Tibial nerve (tissue), 4 donors: ENCODE measurements around the gene KIF12. TPM values are rescaled to one million over a fixed set of nuclear protein-coding genes. Genes with fewer than 3 reads are reported as not detected.
A peak's percentile ranks its signal among the peaks of the same experiment; 100 is the strongest.

ENCODE experiments used
- DNase-seq, 2 donors: peaks; one replicate each; pipeline ENCODE4 v3.0.0-alpha.2; 2019; ENCODE audit warnings: low spot score in 2 of 2
- H3K27ac ChIP-seq, 4 donors: fragments of 200-600 bp; sonication (generic) in 3 of 4; one replicate each; pipeline ENCODE4 v1.5.1; 2017 to 2019; ENCODE audit warnings: mild to moderate bottlenecking in 1 of 4
- H3K27me3 ChIP-seq, 2 donors: fragments of 200-600 bp; sonication (generic) in 1 of 2; one replicate each; pipeline versions ENCODE4 v1.5.1 to v1.6.0; 2017 to 2019
- H3K36me3 ChIP-seq, 3 donors: fragments of 200-600 bp; sonication (generic); one replicate each; pipeline ENCODE4 v1.5.1; 2018 to 2019
- H3K4me1 ChIP-seq, 4 donors: fragments of 200-600 bp; sonication (generic) in 3 of 4; one replicate each; pipeline ENCODE4 v1.5.1; 2017 to 2019
- H3K4me3 ChIP-seq, 4 donors: fragments of 200-600 bp; sonication (generic) in 3 of 4; one replicate each; pipeline ENCODE4 v1.5.1; 2017 to 2019; ENCODE audit warnings: mild to moderate bottlenecking in 1 of 4, moderate library complexity in 1 of 4
- H3K9me3 ChIP-seq, 4 donors: fragments of 200-600 bp; sonication (generic) in 3 of 4; one replicate each; pipeline ENCODE4 v1.5.1; 2017 to 2019
- CTCF ChIP-seq, 5 experiments: fragments of 200-600 bp in 3 of 5; fragments of 450-650 bp in 2 of 5; sonication (generic) in 3 of 5; IDR thresholded peaks; one replicate each; pipeline ENCODE4 v1.5.1; 2016 to 2019; ENCODE audit warnings: antibody characterized with exemption in 5 of 5, mild to moderate bottlenecking in 3 of 5, moderate library complexity in 2 of 5
- EP300 ChIP-seq, 2 donors: sonication (generic); formaldehyde crosslinking; IDR thresholded peaks; one replicate each; pipeline ENCODE4 v1.6.1; 2017; ENCODE audit warnings: antibody characterized with exemption in 2 of 2, mild to moderate bottlenecking in 1 of 2
- POLR2A ChIP-seq, 2 donors: fragments of 450-650 bp; IDR thresholded peaks; one replicate each; pipeline ENCODE4 v1.6.1; 2017; ENCODE audit warnings: antibody characterized with exemption in 2 of 2, mild to moderate bottlenecking in 2 of 2, moderate library complexity in 2 of 2
- WGBS, 2 donors: methylation state at CpG; one replicate each; pipeline ENCODE4 v1.1.5; 2018; 5-methylcytosine and 5-hydroxymethylcytosine counted together
- total RNA-seq, 4 donors: library from RNA; depleted of rRNA; stranded (reverse); fragments of >200 nt; gene quantifications; one replicate each; pipeline ENCODE4 v1.1.0, GENCODE V29; 2016

KIF12 gene
- total RNA-seq, 4 donors from 2014 or later: not detected

GRCh38 chr9:114122136-114123027 is 23.3 kb upstream of the KIF12 start:
- Histone ChIP-seq H3K4me1 (peaks cover 0 to 14% (median 6%) of the 10 kb centered on the region in 4 donors), H3K27ac (no peak overlapping the region), H3K9me3 (peaks cover 0 to 6% (median 0%) of the 10 kb centered on the region in 4 donors), H3K27me3 (no peaks in the 10 kb centered on the region), H3K36me3 (no peaks in the 10 kb centered on the region), H3K4me3 (no peak overlapping the region)
- DNase-seq: no peak
- 68 to 78% methylated on average over 8 to 9 of the region's 9 CpGs for WGBS, 2 donors
- TF ChIP-seq POLR2A (IDR thresholded peaks at IDR 0.05) (no peak), CTCF (IDR thresholded peaks at IDR 0.05) (no peak), EP300 (IDR thresholded peaks at IDR 0.05) (no peak)

- Histone ChIP-seq H3K27ac (no peak overlapping the region), H3K4me3 (no peak overlapping the region), H3K36me3 (no peaks in the 10 kb centered on the region), H3K4me1 (peaks cover 0 to 18% (median 7%) of the 10 kb centered on the region in 4 donors), H3K27me3 (no peaks in the 10 kb centered on the region), H3K9me3 (no peaks in the 10 kb centered on the region)
- no peak for TF ChIP-seq EP300 (IDR thresholded peaks at IDR 0.05)
- no peak for TF ChIP-seq POLR2A (IDR thresholded peaks at IDR 0.05)
- 62 to 66% methylated on average over 16 of the region's 16 CpGs for WGBS, 2 donors
- no peak for DNase-seq
Observed at GRCh38 chr9:114121227-114122135, 22.4 kb upstream of the KIF12 start.

- peaks cover 0 to 28% (median 13%) of the 10 kb centered on the region in 4 donors for H3K4me1 ChIP-seq
- DNase-seq: no peak
- no peak overlapping the region for H3K4me3 ChIP-seq
- 57 to 72% methylated on average over 4 of the region's 4 CpGs for WGBS, 2 donors
- H3K27me3 ChIP-seq: no peaks in the 10 kb centered on the region
- H3K9me3 ChIP-seq: no peaks in the 10 kb centered on the region
- H3K27ac ChIP-seq: no peak overlapping the region
- TF ChIP-seq CTCF (IDR thresholded peaks at IDR 0.05) (no peak), POLR2A (IDR thresholded peaks at IDR 0.05) (no peak), EP300 (IDR thresholded peaks at IDR 0.05) (no peak)
- H3K36me3 ChIP-seq: no peaks in the 10 kb centered on the region
Observed at GRCh38 chr9:114120192-114121014, 21.3 kb upstream of the KIF12 start.

- DNase-seq: no peak
- peaks cover 0 to 31% (median 13%) of the 10 kb centered on the region in 4 donors for H3K4me1 ChIP-seq
- H3K4me3 ChIP-seq: no peak overlapping the region
- H3K9me3 ChIP-seq: no peaks in the 10 kb centered on the region
- no peak for TF ChIP-seq POLR2A (IDR thresholded peaks at IDR 0.05)
- TF ChIP-seq CTCF (IDR thresholded peaks at IDR 0.05): no peak
- no peak for TF ChIP-seq EP300 (IDR thresholded peaks at IDR 0.05)
- peak overlapping the region in 1 of 4 donors; percentile 48 for H3K27ac ChIP-seq
- no peaks in the 10 kb centered on the region for H3K27me3 ChIP-seq
- WGBS, 2 donors: 55 to 57% methylated on average over 8 to 9 of the region's 9 CpGs
- H3K36me3 ChIP-seq: no peaks in the 10 kb centered on the region
Observed at GRCh38 chr9:114119242-114120191, 20.4 kb upstream of the KIF12 start.
